Kidney (tissue), 14 donors: Measurements from ENCODE around the gene UGT2B11. TPM values are rescaled to one million over a fixed set of nuclear protein-coding genes. Genes with fewer than 3 reads are reported as not detected.
"Not testable (repeated sequence)": the region's sequence is repeated elsewhere in the genome, so short reads cannot be mapped to it uniquely, and the experiment has no call there.

ENCODE experiments used
- DNase-seq, 5 donors: peaks; one replicate each; pipeline ENCODE4 v3.0.0-alpha.2; 2013 to 2020
- FAIRE-seq: peaks from 2 replicates; lab custom pipeline; 2012; peaks lifted over from hg19 to GRCh38; lab: Jason Lieb, UNC
- H3K27ac ChIP-seq, 2 donors: one replicate each; pipeline ENCODE4 v1.7.0; 2013; ENCODE audit warnings: low read depth in 2 of 2, low read length in 2 of 2, inconsistent platforms in 1 of 2
- H3K27me3 ChIP-seq: one replicate; pipeline ENCODE4 v1.7.1; 2013; ENCODE audit warnings: low read length, inconsistent platforms; ENCODE audit not compliant: control insufficient read depth, insufficient read depth
- H3K36me3 ChIP-seq, 3 donors: one replicate each; pipeline versions ENCODE4 v1.7.0 to v1.7.1; 2013; ENCODE audit warnings: low read length in 3 of 3, control low read depth in 1 of 3, inconsistent platforms in 1 of 3; ENCODE audit not compliant: insufficient read depth in 3 of 3, control insufficient read depth in 2 of 3
- H3K4me1 ChIP-seq, 3 donors: one replicate each; pipeline versions ENCODE4 v1.7.0 to v1.7.1; 2013; ENCODE audit warnings: low read length in 3 of 3, inconsistent platforms in 1 of 3, low read depth in 1 of 3; ENCODE audit not compliant: control insufficient read depth in 2 of 3, insufficient read depth in 2 of 3
- H3K4me3 ChIP-seq, 3 donors: one replicate each; pipeline versions ENCODE4 v1.7.0 to v1.8.1; 2013; ENCODE audit warnings: low read length in 3 of 3, control low read depth in 1 of 3, inconsistent platforms in 1 of 3
- H3K9ac ChIP-seq, 3 donors: one replicate each; pipeline versions ENCODE4 v1.7.0 to v1.7.1; 2013; ENCODE audit warnings: low read length in 3 of 3, control low read depth in 1 of 3, inconsistent platforms in 1 of 3
- H3K9me3 ChIP-seq, 3 donors: one replicate each; pipeline versions ENCODE4 v1.7.0 to v1.7.1; 2013; ENCODE audit warnings: low read length in 3 of 3, control low read depth in 1 of 3, inconsistent platforms in 1 of 3; ENCODE audit not compliant: control insufficient read depth in 2 of 3, insufficient read depth in 1 of 3
- CTCF ChIP-seq: IDR thresholded peaks from 3 replicates; pipeline ENCODE4 v1.5.1; 2012; ENCODE audit warnings: mild to moderate bottlenecking, moderate library complexity, borderline replicate concordance; ENCODE audit not compliant: insufficient read depth; ENCODE audit errors: extremely low read depth
- intact Hi-C: fragments of 100-400 bp; cut with DNase I; formaldehyde crosslinking; loops from one replicate; pipeline ENCODE4 v1.11.1; 2022
- polyA plus RNA-seq: library from polyadenylated mRNA; stranded (reverse); fragments of 350-450 nt; fragmentation: Illumina TruSeq; extraction: RNeasy Lipid Tissue Mini Kit (QIAGEN cat#74804); gene quantifications from one replicate; pipeline ENCODE4 v1.2.3, GENCODE V29; 2014; ENCODE audit warnings: low read depth, low replicate concordance; ENCODE audit not compliant: insufficient read depth
- total RNA-seq: library from RNA; stranded (reverse); fragmentation: NEBNext Ultra II Directional; extraction: Animal tissue kit (Norgen Biotek cat#: 25700); gene quantifications from one replicate; pipeline ENCODE4 v1.2.1, GENCODE V29; 2021
- donor health status: control.
- donor health status: control.
- donor health status: control.
- donor health status: control.
- donor health status: control.
- donor health status: DM: yes; HTN: yes; CAD: no.
- donor health status: Normal renal cell carcinoma (clear cell type).

Gene UGT2B11
- total and polyA plus RNA-seq, 2 donors from 2014 or later: not detected

- Histone ChIP-seq H3K36me3 (no peaks in the 10 kb centered on the region), H3K4me3 (peak overlapping the region in 1 of 3 donors; percentile 30), H3K4me1 (no peaks in the 10 kb centered on the region), H3K27ac (no peak overlapping the region), H3K27me3 (no peaks in the 10 kb centered on the region), H3K9ac (no peak overlapping the region), H3K9me3 (no peaks in the 10 kb centered on the region)
- DNase-seq: no peak
- no peak for TF ChIP-seq CTCF
- FAIRE-seq: no peak
- intact Hi-C loops: no loop called here
Measured at GRCh38 chr4:69167300-69167699, 47.2 kb downstream of the UGT2B11 start.

GRCh38 chr4:69166376-69166775 lies 48.2 kb downstream of the UGT2B11 start:
- intact Hi-C loops: not testable (repeated sequence)
- peak overlapping the region in 1 of 2 donors; percentile 32 for H3K27ac ChIP-seq
- FAIRE-seq: peak; percentile 96

GRCh38 chr4:69165707-69166106 lies 48.8 kb downstream of the UGT2B11 start:
- intact Hi-C loops, H3K9me3 ChIP-seq, DNase-seq, H3K4me3 ChIP-seq, H3K27me3 ChIP-seq, H3K36me3 ChIP-seq, FAIRE-seq, H3K4me1 ChIP-seq: not testable (repeated sequence)
- peak overlapping the region in 1 of 3 donors; percentile 18 for H3K9ac ChIP-seq
- H3K27ac ChIP-seq: peak overlapping the region; percentile 27 to 32

More at GRCh38 chr4:69166376-69166775, 48.2 kb downstream of the UGT2B11 start:
- peak overlapping the region in 1 of 3 donors; percentile 50 for H3K4me3 ChIP-seq
- H3K27me3 ChIP-seq, H3K36me3 ChIP-seq, H3K4me1 ChIP-seq, H3K9me3 ChIP-seq, H3K9ac ChIP-seq: not testable (repeated sequence)
- peak in 2 of 5 donors; percentile 24 to 35 for DNase-seq

- DNase-seq (no peak), FAIRE-seq (no peak)
- Histone ChIP-seq H3K27ac (no peak overlapping the region), H3K36me3 (no peaks in the 10 kb centered on the region), H3K4me1 (no peaks in the 10 kb centered on the region), H3K9ac (no peak overlapping the region), H3K27me3 (no peaks in the 10 kb centered on the region), H3K4me3 (no peak overlapping the region), H3K9me3 (no peaks in the 10 kb centered on the region)
- intact Hi-C loops: no loop called here
- peak; percentile 9 for TF ChIP-seq CTCF
Measured at GRCh38 chr4:69156913-69157312, 57.6 kb downstream of the UGT2B11 start.
